Testis (tissue), 3 donors: Measurements from ENCODE around the gene SUPT3H. TPM values are rescaled to one million over a fixed set of nuclear protein-coding genes. Genes with fewer than 3 reads are reported as not detected.

Experiments
- DNase-seq: peaks from one replicate; pipeline ENCODE4 v3.0.0-alpha.2; 2019
- H3K27ac ChIP-seq, 2 donors: fragments of 200-600 bp; sonication (generic); one replicate each; pipeline ENCODE4 v1.5.1; 2019
- H3K27me3 ChIP-seq: fragments of 200-600 bp; sonication (generic); one replicate; pipeline ENCODE4 v1.5.1; 2019
- H3K36me3 ChIP-seq: fragments of 200-600 bp; sonication (generic); one replicate; pipeline ENCODE4 v1.5.1; 2017; ENCODE audit warnings: low read depth; ENCODE audit errors: missing control alignments
- H3K4me1 ChIP-seq: fragments of 200-600 bp; sonication (generic); one replicate; pipeline ENCODE4 v1.5.1; 2019
- H3K4me3 ChIP-seq, 2 donors: fragments of 200-600 bp; sonication (generic); one replicate each; pipeline ENCODE4 v1.5.1; 2017 to 2019
- H3K9me3 ChIP-seq: fragments of 200-600 bp; sonication (generic); one replicate; pipeline ENCODE4 v1.5.1; 2017
- POLR2A ChIP-seq: fragments of 450-650 bp; IDR thresholded peaks from one replicate; pipeline ENCODE4 v1.6.1; 2017; ENCODE audit warnings: antibody characterized with exemption, mild to moderate bottlenecking, moderate library complexity
- WGBS, 2 donors: methylation state at CpG; one replicate each; pipeline ENCODE4 v1.1.5; 2018; 5-methylcytosine and 5-hydroxymethylcytosine counted together
- intact Hi-C: fragments of 100-400 bp; cut with DNase I; formaldehyde crosslinking; loops from one replicate; pipeline ENCODE4 v1.15.1; 2023; ENCODE audit warnings: low total_unique reads
- polyA plus RNA-seq: library from polyadenylated mRNA; stranded (reverse); fragments of 350-450 nt; fragmentation: Illumina TruSeq; extraction: RNeasy Lipid Tissue Mini Kit (QIAGEN cat#74804); gene quantifications from one replicate; pipeline ENCODE4 v1.2.3, GENCODE V29; 2014; ENCODE audit warnings: low read depth, low replicate concordance; ENCODE audit not compliant: insufficient read depth
- total RNA-seq, 2 donors: library from RNA; depleted of rRNA; stranded (reverse); fragments of >200 nt; gene quantifications; one replicate each; pipeline ENCODE4 v1.2.3, GENCODE V29; 2016
- TF ChIP-seq, protein P1 (sequence below), 3 experiments: fragments of 450-650 bp in 2 of 3; fragments of 200-600 bp in 1 of 3; sonication (generic) in 1 of 3; IDR thresholded peaks; one replicate each; pipeline ENCODE4 v1.5.1; 2016 to 2019; ENCODE audit warnings: antibody characterized with exemption in 3 of 3, mild to moderate bottlenecking in 2 of 3, moderate library complexity in 1 of 3

Gene SUPT3H
- total and polyA plus RNA-seq, 3 donors from 2014 or later: 29.4 to 35.9 (median 30.8) TPM

DNA sequence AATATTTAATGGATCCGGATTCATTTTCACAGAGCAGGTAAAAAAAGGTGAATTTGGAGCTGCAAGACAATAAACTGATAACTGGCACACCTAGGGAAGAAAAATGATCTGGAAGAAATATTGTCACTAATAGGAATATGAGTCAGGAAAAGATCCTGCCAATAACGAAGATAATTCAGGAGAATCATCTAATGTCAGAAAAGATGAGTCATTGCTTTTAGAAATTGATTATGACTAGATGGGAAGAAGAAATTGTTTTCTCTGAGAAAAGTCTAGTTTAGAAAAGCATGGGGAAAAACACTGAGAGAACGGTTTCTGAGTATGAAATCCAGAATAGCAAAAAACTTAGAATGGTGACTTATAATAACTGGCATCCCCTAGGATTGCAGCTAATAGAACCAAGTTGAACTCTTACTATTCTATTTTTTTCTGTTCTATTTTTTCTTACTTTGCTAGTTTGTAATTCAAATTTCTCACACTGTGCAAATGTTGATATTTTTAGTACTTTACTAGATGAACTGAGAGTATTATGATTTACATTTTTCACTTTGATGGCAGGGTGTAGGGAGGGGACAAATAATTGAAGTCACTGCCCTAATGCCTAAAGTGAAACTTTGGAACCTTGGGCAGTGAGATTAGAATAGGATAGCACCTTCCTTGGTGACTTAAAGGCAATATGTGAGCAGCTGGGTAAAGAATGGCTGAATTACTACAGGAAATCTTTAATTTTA, 38.2 kb upstream of the SUPT3H start:
- Histone ChIP-seq H3K4me1 (peaks cover 3% of the 10 kb centered on the region), H3K27ac (no peak overlapping the region), H3K9me3 (no peaks in the 10 kb centered on the region), H3K4me3 (no peak overlapping the region), H3K27me3 (no peaks in the 10 kb centered on the region), H3K36me3 (no peaks in the 10 kb centered on the region)
- TF ChIP-seq POLR2A: no peak
- TF ChIP-seq, protein P1, sequence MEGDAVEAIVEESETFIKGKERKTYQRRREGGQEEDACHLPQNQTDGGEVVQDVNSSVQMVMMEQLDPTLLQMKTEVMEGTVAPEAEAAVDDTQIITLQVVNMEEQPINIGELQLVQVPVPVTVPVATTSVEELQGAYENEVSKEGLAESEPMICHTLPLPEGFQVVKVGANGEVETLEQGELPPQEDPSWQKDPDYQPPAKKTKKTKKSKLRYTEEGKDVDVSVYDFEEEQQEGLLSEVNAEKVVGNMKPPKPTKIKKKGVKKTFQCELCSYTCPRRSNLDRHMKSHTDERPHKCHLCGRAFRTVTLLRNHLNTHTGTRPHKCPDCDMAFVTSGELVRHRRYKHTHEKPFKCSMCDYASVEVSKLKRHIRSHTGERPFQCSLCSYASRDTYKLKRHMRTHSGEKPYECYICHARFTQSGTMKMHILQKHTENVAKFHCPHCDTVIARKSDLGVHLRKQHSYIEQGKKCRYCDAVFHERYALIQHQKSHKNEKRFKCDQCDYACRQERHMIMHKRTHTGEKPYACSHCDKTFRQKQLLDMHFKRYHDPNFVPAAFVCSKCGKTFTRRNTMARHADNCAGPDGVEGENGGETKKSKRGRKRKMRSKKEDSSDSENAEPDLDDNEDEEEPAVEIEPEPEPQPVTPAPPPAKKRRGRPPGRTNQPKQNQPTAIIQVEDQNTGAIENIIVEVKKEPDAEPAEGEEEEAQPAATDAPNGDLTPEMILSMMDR (IDR thresholded peaks at IDR 0.05): no peak
- no peak for DNase-seq
- intact Hi-C loops: no loop called here
- 83 to 84% methylated on average over 3 of the region's 3 CpGs for WGBS, 2 donors

- no peak for DNase-seq
- TF ChIP-seq, protein P1 (IDR thresholded peaks at IDR 0.05): no peak
- no peak for TF ChIP-seq POLR2A
- Histone ChIP-seq H3K36me3 (no peaks in the 10 kb centered on the region), H3K27me3 (no peaks in the 10 kb centered on the region), H3K9me3 (no peaks in the 10 kb centered on the region), H3K4me3 (no peak overlapping the region), H3K4me1 (peaks cover 3% of the 10 kb centered on the region), H3K27ac (no peak overlapping the region)
- intact Hi-C loops: no loop called here
- WGBS, 2 donors: 44 to 78% methylated on average over 2 of the region's 2 CpGs
Observed at GRCh38 chr6:45415315-45415714, 37.6 kb upstream of the SUPT3H start.

- TF ChIP-seq, protein P1 (IDR thresholded peaks at IDR 0.05): no peak
- H3K4me3 ChIP-seq: no peak overlapping the region
- WGBS, 2 donors: 76 to 78% methylated on average over 5 of the region's 5 CpGs
- no peaks in the 10 kb centered on the region for H3K27me3 ChIP-seq
- H3K27ac ChIP-seq: no peak overlapping the region
- intact Hi-C loops: no loop called here
- H3K36me3 ChIP-seq: no peaks in the 10 kb centered on the region
- no peaks in the 10 kb centered on the region for H3K4me1 ChIP-seq
- no peak for DNase-seq
- H3K9me3 ChIP-seq: no peaks in the 10 kb centered on the region
Observed at GRCh38 chr6:45411959-45412358, 34.2 kb upstream of the SUPT3H start.

- 89 to 98% methylated on average over 2 of the region's 2 CpGs for WGBS, 2 donors
- H3K27me3 ChIP-seq: no peaks in the 10 kb centered on the region
- no peak for DNase-seq
- no peak overlapping the region for H3K4me3 ChIP-seq
- H3K4me1 ChIP-seq: no peaks in the 10 kb centered on the region
- H3K27ac ChIP-seq: no peak overlapping the region
- intact Hi-C loops: no loop called here
- no peak for TF ChIP-seq POLR2A
- TF ChIP-seq, protein P1 (IDR thresholded peaks at IDR 0.05): no peak
- no peaks in the 10 kb centered on the region for H3K9me3 ChIP-seq
- no peaks in the 10 kb centered on the region for H3K36me3 ChIP-seq
Observed at GRCh38 chr6:45400021-45400420, 22.3 kb upstream of the SUPT3H start.
